Measurements from ENCODE around the gene USP40.

Gene USP40

DNA sequence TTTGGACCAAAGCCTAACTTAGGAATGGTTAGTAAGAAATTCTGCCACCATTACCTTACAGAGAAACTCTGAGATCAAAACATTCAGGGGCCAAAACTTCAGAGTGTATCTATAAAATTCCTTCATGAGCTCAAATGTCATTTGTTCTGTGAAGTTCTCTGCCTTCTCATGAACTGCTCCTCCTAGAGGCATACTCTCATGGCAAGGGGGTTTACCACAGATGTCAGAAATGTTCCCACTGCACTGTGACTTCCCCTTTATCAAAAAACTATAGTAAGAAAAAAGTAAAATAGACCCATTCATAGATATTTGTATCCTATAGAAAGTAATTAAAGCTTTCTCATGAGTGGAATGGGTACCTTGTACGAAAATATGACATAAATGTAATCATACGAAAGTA lies 68.5 kb downstream of the USP40 start:
- no peak overlapping the region for H3K4me3 Mint-ChIP-seq
- peaks cover 11% of the 10 kb centered on the region for H3K4me1 Mint-ChIP-seq (ENCODE audit: low read depth)
- peaks cover 63% of the 10 kb centered on the region for H3K36me3 Mint-ChIP-seq (ENCODE audit: low read depth)
- intact Hi-C loops (cut with micrococcal nuclease): no loop called here
- H3K27me3 Mint-ChIP-seq: no peaks in the 10 kb centered on the region
- no peak overlapping the region for H3K27ac Mint-ChIP-seq
- peaks cover 10% of the 10 kb centered on the region for H3K9me3 Mint-ChIP-seq

DNA sequence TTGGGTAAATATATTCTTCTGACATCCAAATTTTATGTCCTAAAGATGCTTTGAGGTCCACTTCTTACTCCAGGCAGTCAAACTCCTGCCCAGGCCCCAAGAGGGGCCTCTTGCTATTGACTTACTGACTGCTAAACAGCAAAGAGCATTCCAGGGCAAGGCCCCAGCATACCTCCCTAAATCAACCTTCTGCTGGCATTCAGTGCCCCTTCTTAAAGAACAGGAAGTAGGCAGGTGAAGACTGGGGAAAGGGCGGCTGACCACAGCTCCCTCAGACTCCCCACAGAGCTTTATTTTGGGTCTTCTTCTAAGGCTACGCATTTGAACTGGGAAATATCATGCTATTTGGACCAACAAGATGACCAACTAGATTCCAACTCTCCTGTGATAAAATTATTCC lies 68.9 kb downstream of the USP40 start:
- H3K4me1 Mint-ChIP-seq (ENCODE audit: low read depth): peaks cover 11% of the 10 kb centered on the region
- H3K9me3 Mint-ChIP-seq: peaks cover 5% of the 10 kb centered on the region
- no peak overlapping the region for H3K4me3 Mint-ChIP-seq
- intact Hi-C loops (cut with micrococcal nuclease): no loop called here
- H3K36me3 Mint-ChIP-seq (ENCODE audit: low read depth): peaks cover 63% of the 10 kb centered on the region
- no peaks in the 10 kb centered on the region for H3K27me3 Mint-ChIP-seq
- H3K27ac Mint-ChIP-seq: no peak overlapping the region

DNA sequence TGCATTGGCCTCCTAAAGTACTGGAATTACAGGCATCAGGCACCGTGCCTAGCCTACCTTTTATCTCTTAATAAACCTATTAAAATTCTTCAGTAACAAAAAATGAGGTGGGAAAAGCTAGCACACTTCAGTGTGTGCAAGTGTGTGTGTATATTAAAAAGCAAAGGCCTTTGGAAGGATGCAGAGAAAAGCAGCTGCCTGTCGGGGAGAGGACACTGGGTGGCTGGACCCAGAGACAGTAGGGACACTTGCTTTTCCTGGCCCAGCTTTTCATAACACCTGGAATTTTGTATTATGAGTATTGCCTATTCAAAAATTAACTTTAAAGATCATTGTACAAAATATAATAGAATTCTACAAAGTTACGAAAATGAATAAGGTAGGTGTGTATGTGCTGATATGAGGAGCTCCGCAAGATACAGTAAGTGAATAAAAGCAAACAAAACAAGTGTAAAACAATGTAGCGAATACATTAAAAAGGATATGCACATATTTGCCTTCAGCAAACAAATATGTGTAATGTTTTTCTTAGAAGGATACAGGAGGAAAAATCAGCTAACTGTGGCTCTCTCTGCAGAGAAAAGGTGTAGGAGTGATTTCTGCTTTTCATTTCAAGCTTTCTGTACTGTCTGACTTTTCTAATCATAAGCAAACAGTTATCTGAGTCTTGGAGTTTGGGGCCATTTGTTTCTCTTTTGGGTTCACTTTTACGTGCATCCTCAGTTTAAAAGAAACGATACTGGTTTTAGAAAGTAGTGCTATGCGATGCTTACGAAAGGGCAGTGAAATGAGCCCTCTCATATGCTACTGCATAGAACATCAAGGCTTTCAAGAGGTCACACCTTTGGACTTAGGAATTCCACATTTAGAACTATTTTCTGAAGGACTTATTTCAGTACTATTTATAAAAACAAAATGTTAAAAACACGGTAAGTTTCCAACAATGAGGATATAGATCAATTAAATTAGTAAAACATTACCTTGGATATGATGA lies 70.8 kb downstream of the USP40 start:
- no peaks in the 10 kb centered on the region for H3K27me3 Mint-ChIP-seq
- no peaks in the 10 kb centered on the region for H3K9me3 Mint-ChIP-seq
- no peak overlapping the region for H3K4me3 Mint-ChIP-seq
- H3K36me3 Mint-ChIP-seq (ENCODE audit: low read depth): peaks cover 57% of the 10 kb centered on the region
- H3K4me1 Mint-ChIP-seq (ENCODE audit: low read depth): peaks cover 5% of the 10 kb centered on the region
- no peak overlapping the region for H3K27ac Mint-ChIP-seq
- intact Hi-C loops (cut with micrococcal nuclease): no loop called here

DNA sequence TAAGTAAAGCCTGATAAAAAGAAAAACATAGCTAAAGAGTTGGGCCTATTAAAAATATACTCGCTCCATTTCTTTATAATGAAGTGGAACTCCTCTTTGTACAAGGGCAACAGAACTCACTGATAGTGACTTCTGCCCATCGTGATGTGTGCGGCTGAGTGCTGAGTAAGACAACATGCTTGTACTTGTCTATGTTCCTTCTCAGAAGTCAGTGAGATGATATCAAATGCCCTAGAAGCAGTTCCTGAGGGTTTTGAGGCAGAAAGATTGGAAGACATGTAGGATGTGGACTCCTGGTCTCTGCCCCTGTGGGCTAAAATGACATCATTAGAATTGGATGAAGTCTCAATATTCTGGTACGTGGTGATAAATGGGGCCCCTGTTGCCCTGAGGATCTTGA lies 73.8 kb downstream of the USP40 start:
- H3K27me3 Mint-ChIP-seq: no peaks in the 10 kb centered on the region
- intact Hi-C loops (cut with micrococcal nuclease): no loop called here
- H3K4me3 Mint-ChIP-seq: no peak overlapping the region
- no peak overlapping the region for H3K27ac Mint-ChIP-seq
- H3K9me3 Mint-ChIP-seq: no peaks in the 10 kb centered on the region
- H3K36me3 Mint-ChIP-seq (ENCODE audit: low read depth): peaks cover 70% of the 10 kb centered on the region
- no peaks in the 10 kb centered on the region for H3K4me1 Mint-ChIP-seq (ENCODE audit: low read depth)

DNA sequence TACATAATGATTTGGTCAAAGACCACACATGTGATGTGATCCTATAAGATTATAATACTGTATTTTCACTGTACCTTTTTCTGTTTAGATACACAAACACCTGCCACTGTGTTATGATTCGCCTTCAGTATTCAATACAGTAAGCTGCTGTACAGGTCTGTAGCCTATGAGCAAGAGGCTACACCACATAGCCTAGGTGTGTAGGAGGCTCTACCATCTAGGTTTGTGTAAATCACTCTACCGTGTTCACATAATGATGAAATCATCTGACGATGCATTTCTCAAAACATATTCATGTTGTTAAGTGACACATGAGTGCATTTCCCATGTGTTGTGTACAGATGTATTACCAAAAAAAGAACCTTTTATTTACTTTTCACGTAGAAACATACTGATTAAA lies 74.5 kb downstream of the USP40 start:
- Mint-ChIP-seq H3K27ac (no peak overlapping the region), H3K27me3 (no peaks in the 10 kb centered on the region), H3K4me3 (no peak overlapping the region), H3K4me1 (ENCODE audit: low read depth) (no peaks in the 10 kb centered on the region), H3K36me3 (ENCODE audit: low read depth) (peaks cover 67% of the 10 kb centered on the region), H3K9me3 (no peaks in the 10 kb centered on the region)
- intact Hi-C loops (cut with micrococcal nuclease): no loop called here

DNA sequence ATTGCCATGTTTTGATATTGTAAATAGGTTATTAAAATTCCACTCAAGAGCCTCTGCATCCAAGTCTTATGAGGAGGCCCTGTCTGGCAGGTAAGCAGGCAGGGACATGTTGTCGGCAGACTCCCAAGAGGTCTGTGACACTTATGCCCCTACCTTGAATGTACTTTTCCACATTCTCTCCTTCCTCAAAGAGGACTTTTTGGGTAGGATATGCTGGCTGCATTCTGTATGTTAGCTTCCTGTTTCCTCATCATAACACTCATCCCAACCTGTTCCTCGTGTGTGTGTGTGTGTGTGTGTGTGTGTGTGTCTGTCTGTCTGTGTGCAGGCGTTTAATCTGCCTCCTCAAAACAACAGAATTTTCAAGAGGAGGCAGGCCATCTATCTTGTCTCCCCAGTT lies 75.3 kb downstream of the USP40 start:
- Mint-ChIP-seq H3K27ac (no peak overlapping the region), H3K4me1 (ENCODE audit: low read depth) (no peaks in the 10 kb centered on the region), H3K27me3 (no peaks in the 10 kb centered on the region), H3K9me3 (no peaks in the 10 kb centered on the region), H3K36me3 (ENCODE audit: low read depth) (peaks cover 69% of the 10 kb centered on the region), H3K4me3 (no peak overlapping the region)
- intact Hi-C loops (cut with micrococcal nuclease): no loop called here

DNA sequence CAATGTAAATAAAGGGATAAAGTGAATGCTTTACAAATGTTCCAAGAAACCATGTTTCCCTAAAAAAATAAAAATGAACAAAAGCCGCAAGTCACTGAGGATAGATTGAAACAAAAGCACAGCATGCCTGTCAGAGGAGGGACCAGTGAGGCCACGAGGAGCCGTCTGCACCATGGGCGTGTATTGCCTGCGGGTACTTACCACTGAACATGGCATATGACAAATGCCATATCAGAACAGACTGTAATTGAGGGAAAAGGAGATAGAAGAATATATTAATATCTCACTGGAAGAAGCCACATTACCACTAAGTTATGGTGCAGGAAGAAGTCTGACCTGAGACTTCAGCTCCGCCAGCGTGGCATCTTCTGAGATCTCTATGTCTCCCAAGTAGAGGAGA lies 75.8 kb downstream of the USP40 start:
- Mint-ChIP-seq H3K4me1 (ENCODE audit: low read depth) (no peaks in the 10 kb centered on the region), H3K36me3 (ENCODE audit: low read depth) (peaks cover 71% of the 10 kb centered on the region), H3K27me3 (no peaks in the 10 kb centered on the region), H3K27ac (no peak overlapping the region), H3K4me3 (no peak overlapping the region), H3K9me3 (no peaks in the 10 kb centered on the region)
- intact Hi-C loops (cut with micrococcal nuclease): no loop called here

DNA sequence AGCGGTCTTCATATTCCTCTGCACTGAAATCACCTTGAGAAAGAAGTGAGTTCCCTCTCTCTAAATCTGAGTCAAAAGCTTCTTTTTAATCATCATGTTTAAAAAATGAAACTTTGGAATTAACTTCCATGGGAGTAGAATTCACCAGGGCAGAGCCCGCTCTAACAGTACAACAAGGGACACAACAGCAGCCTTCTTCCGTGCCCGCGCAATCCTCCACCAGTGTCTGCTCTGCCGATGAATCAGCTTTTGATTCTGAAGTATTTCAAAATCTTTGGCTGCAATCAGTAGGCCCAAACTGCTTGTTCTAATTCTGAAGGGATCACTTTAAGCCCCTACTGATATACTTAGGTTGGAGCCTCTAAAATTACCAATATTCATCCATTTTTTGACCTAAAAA lies 76.9 kb downstream of the USP40 start:
- no peak overlapping the region for H3K27ac Mint-ChIP-seq
- H3K4me3 Mint-ChIP-seq: no peak overlapping the region
- peaks cover 78% of the 10 kb centered on the region for H3K36me3 Mint-ChIP-seq (ENCODE audit: low read depth)
- no peaks in the 10 kb centered on the region for H3K9me3 Mint-ChIP-seq
- H3K27me3 Mint-ChIP-seq: no peaks in the 10 kb centered on the region
- H3K4me1 Mint-ChIP-seq (ENCODE audit: low read depth): no peaks in the 10 kb centered on the region
- intact Hi-C loops (cut with micrococcal nuclease): no loop called here

DNA sequence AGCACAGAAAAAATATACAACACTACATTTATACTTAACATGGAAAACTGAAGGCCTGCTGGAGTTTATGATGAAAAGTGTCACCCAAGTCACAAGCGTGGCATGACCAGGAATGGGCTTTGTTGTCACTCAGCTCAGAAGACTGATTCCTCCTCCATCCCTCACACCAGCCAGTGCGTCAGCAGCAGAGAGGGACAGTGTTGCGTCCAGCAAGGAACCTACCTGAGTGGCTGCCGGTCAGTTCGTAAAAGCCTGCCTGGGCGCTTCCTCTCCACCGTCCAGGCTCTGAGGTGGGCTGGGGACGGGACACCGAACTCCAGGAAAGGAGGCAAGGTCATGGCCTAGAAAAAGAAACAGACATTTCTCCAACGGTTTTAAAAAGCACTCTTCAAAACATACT lies 77.4 kb downstream of the USP40 start:
- intact Hi-C loops (cut with micrococcal nuclease): no loop called here
- Mint-ChIP-seq H3K4me1 (ENCODE audit: low read depth) (no peaks in the 10 kb centered on the region), H3K4me3 (no peak overlapping the region), H3K27ac (no peak overlapping the region), H3K36me3 (ENCODE audit: low read depth) (peaks cover 83% of the 10 kb centered on the region), H3K27me3 (no peaks in the 10 kb centered on the region), H3K9me3 (no peaks in the 10 kb centered on the region)

DNA sequence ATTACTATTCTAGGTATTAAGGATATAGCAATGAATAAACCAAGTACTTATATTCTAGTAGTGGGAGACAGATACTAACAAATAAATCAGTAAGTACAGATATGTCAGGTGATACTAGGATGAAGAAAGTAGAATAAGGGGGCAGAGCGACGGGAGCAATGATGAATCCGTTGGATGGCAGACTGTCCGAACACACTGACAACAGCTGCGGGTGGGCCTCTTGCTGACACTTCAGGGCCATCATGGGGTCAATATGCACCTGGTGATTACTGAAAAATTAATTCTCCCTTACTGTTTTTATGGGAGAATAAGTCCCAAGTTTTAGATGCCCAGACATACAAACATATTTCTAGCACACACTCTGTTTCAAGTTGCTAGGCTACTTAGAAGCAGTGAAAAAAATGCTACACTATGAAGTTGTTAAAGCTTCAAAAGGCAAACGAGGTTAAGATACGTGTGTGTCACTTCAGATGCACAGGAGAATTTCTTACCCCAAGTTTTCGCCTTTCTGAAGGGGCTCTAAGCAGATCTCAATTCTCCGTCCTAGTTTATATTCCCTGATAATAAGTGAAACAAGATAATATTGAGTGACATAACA lies 78.7 kb downstream of the USP40 start:
- Mint-ChIP-seq H3K36me3 (ENCODE audit: low read depth) (peaks cover 88% of the 10 kb centered on the region), H3K4me3 (no peak overlapping the region)

DNA sequence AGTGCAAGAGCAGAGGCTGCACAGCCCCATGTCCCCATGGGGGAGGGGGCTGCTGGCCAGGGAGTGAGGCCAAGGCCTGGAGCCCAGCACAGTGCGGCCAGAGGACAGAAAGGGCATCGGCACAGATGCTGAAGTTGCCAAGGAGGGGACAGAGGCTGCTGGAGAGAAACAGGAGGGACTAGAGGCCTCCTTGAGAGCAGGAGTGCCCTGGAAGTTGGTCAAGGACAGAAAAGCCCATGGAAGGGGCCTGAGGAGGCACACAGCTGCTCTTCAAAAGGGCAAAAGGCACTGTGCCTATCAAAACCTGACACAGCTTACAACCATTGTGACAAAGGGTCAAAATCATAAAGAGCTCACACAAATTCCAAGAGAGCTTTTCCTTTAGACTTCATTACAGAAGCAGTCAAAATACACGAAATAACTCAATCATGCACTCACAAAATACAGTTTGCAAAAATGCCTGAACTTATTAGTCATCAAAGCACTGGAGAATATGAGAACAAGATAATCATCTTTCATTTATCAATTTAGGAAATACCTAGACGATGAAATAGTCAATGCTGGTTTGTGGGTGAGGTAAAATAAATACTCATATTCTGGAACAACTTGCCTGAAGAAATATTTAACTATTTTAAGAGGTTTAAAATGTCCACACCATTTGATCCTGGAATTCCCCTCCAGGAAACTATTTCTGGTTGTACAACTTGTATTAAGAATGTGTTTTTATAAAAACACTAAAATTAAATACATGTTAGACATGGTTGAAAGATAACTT lies 79.6 kb downstream of the USP40 start:
- intact Hi-C loops (cut with micrococcal nuclease): no loop called here
- Mint-ChIP-seq H3K9me3 (no peaks in the 10 kb centered on the region), H3K4me1 (ENCODE audit: low read depth) (no peaks in the 10 kb centered on the region), H3K4me3 (no peak overlapping the region), H3K27me3 (no peaks in the 10 kb centered on the region), H3K36me3 (ENCODE audit: low read depth) (peaks cover 94% of the 10 kb centered on the region), H3K27ac (no peak overlapping the region)

More for the DNA sequence above, 78.7 kb downstream of the USP40 start:
- no peak overlapping the region for H3K27ac Mint-ChIP-seq
- H3K9me3 Mint-ChIP-seq: no peaks in the 10 kb centered on the region
- no peaks in the 10 kb centered on the region for H3K4me1 Mint-ChIP-seq (ENCODE audit: low read depth)
- H3K27me3 Mint-ChIP-seq: no peaks in the 10 kb centered on the region
- intact Hi-C loops (cut with micrococcal nuclease): no loop called here

DNA sequence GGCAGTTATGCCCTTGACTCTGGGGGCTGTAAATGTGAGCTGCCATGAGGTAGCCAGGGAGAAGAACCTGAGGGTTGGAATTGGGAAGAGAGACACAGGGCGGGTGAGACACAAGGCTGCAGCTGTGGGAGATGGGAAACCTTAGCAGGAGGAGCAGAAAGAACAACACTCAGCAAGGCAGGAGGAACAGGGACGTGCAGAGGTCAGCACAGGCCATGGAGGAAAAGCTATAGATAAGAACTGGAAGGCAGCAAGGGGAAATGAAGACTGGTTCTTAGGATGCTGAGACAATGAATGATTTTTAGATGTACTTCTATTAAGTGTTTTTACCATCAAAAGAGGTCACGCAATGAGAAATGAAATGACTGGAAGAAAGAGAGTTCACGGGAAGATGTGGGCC lies 80.2 kb downstream of the USP40 start:
- no peaks in the 10 kb centered on the region for H3K9me3 Mint-ChIP-seq
- intact Hi-C loops (cut with micrococcal nuclease): no loop called here
- H3K27ac Mint-ChIP-seq: no peak overlapping the region
- H3K27me3 Mint-ChIP-seq: no peaks in the 10 kb centered on the region
- peaks cover 95% of the 10 kb centered on the region for H3K36me3 Mint-ChIP-seq (ENCODE audit: low read depth)
- no peak overlapping the region for H3K4me3 Mint-ChIP-seq
- H3K4me1 Mint-ChIP-seq (ENCODE audit: low read depth): no peaks in the 10 kb centered on the region

DNA sequence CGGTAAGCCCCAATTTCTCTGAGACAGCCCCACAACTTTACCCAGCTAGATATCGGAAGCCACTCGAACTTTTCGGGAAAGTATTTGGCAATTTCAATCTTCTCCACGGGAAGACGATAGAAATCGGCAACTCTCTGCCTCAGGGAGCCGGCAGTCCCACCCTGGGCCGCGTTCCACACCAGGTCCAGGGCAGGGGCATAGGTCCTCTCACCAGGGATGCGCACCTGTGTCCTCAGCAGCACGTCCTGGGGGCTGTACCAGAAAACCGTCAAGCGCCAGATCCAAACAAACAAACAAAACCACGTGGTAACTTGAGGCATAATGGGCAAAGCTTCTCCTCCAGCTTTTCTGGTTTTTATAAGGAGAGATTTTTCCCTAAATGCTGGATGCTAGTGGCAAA lies 80.9 kb downstream of the USP40 start:
- intact Hi-C loops (cut with micrococcal nuclease): no loop called here
- no peak overlapping the region for H3K27ac Mint-ChIP-seq
- H3K4me3 Mint-ChIP-seq: no peak overlapping the region
- H3K36me3 Mint-ChIP-seq (ENCODE audit: low read depth): peaks cover 95% of the 10 kb centered on the region
- no peaks in the 10 kb centered on the region for H3K27me3 Mint-ChIP-seq
- no peaks in the 10 kb centered on the region for H3K9me3 Mint-ChIP-seq
- H3K4me1 Mint-ChIP-seq (ENCODE audit: low read depth): no peaks in the 10 kb centered on the region

DNA sequence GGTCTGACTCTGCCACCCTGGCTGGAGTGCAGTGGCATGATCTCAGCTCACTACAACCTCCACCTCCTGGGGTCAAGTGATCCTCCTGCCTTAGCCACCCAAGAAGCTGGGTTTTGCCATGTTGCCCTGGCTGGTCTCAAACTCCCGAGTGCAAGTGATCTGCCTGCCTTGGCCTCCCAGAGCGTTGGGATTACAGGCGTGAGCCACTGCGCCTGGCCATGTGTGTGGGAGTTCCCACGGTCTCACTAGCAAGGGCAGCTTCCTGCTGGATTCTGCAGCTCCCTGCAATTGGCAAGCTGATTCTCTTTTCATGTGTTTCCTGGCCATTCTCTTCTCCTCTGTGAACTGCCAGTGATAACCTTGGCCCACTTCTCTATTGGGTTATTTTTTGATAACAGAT lies 84.0 kb downstream of the USP40 start:
- H3K27ac Mint-ChIP-seq: no peak overlapping the region
- no peak overlapping the region for H3K4me3 Mint-ChIP-seq
- no peaks in the 10 kb centered on the region for H3K9me3 Mint-ChIP-seq
- intact Hi-C loops (cut with micrococcal nuclease): no loop called here
- no peaks in the 10 kb centered on the region for H3K4me1 Mint-ChIP-seq (ENCODE audit: low read depth)
- H3K27me3 Mint-ChIP-seq: no peaks in the 10 kb centered on the region
- peaks cover 95% of the 10 kb centered on the region for H3K36me3 Mint-ChIP-seq (ENCODE audit: low read depth)
